ENCODE data around the gene LPAR1. TPM values are rescaled to one million over a fixed set of nuclear protein-coding genes. Genes with fewer than 3 reads are reported as not detected.

The LPAR1 gene
- total RNA-seq, 1 donor from 2014 or later = 11.5 TPM

- FAIRE-seq (no peak), DNase-seq (ENCODE audit: low read depth) (no peak)
- H3K4me2 ChIP-seq (ENCODE audit: low read length) = no peak overlapping the region
- H3K9me3 ChIP-seq (ENCODE audit: insufficient read depth, low read depth, low read length) = no peaks in the 10 kb centered on the region
- H3K36me3 ChIP-seq (ENCODE audit: insufficient read depth, low read length) = peaks cover 2% of the 10 kb centered on the region
- no peaks in the 10 kb centered on the region for H3K27me3 ChIP-seq (ENCODE audit: insufficient read depth, low read length)
- H3K4me3 Mint-ChIP-seq (ENCODE audit: unreplicated experiment) = no peak overlapping the region
- no peaks in the 10 kb centered on the region for H3K79me2 ChIP-seq (ENCODE audit: insufficient read depth, low read length)
- no peak overlapping the region for H2AFZ ChIP-seq (ENCODE audit: low read depth, low read length)
- H3K27ac Mint-ChIP-seq (ENCODE audit: unreplicated experiment) = no peak overlapping the region
- peaks cover 7% of the 10 kb centered on the region for H3K4me1 Mint-ChIP-seq (ENCODE audit: low read depth, unreplicated experiment)
- H3K27ac ChIP-seq (ENCODE audit: low read depth, low read length) = no peak overlapping the region
- no peaks in the 10 kb centered on the region for H4K20me1 ChIP-seq (ENCODE audit: insufficient read depth, low read length)
- TF ChIP-seq EZH2 (IDR thresholded peaks at IDR 0.05; ENCODE audit: insufficient read depth, low read length) (no peak), CTCF (IDR thresholded peaks at IDR 0.05; ENCODE audit: insufficient read depth, low read depth, low read length) (no peak)
- H3K9me3 Mint-ChIP-seq (ENCODE audit: unreplicated experiment) = no peaks in the 10 kb centered on the region
- H3K4me3 ChIP-seq (ENCODE audit: insufficient read depth, low read depth, low read length) = no peak overlapping the region
- no peak overlapping the region for H3K9ac ChIP-seq (ENCODE audit: low read length)
- no peaks in the 10 kb centered on the region for H3K27me3 Mint-ChIP-seq (ENCODE audit: low read depth, unreplicated experiment)
- H3K4me1 ChIP-seq (ENCODE audit: insufficient read depth, low read length) = peaks cover 6% of the 10 kb centered on the region
- H3K36me3 Mint-ChIP-seq (ENCODE audit: low read depth, unreplicated experiment) = peaks cover 9% of the 10 kb centered on the region
Measured at GRCh38 chr9:110967196-110967595, 71.1 kb downstream of the LPAR1 start.

DNA sequence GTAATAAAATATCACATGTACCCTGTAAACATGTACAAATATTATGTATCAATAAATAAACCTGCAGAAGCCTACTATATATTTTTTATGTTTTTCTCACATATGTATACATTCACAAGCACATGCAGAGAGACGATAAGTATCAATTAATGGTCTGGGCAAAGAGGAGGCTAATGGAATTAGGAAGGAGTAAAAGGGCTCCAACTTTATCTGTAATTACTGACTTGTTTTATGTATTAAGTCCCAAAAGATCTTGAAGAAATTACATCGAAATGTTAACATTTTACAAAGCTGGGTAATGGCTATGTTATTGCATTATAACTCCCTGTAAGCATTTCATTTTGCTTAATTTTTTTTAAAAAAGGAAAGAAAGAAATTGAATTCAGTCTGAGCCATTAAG, 78.0 kb downstream of the LPAR1 start:
- no peaks in the 10 kb centered on the region for H3K4me1 ChIP-seq (ENCODE audit: insufficient read depth, low read length)
- no peak overlapping the region for H3K9ac ChIP-seq (ENCODE audit: low read length)
- Mint-ChIP-seq H3K36me3 (ENCODE audit: low read depth, unreplicated experiment) (peaks cover 10% of the 10 kb centered on the region), H3K4me1 (ENCODE audit: low read depth, unreplicated experiment) (no peaks in the 10 kb centered on the region), H3K27me3 (ENCODE audit: low read depth, unreplicated experiment) (no peaks in the 10 kb centered on the region), H3K27ac (ENCODE audit: unreplicated experiment) (no peak overlapping the region), H3K4me3 (ENCODE audit: unreplicated experiment) (no peak overlapping the region), H3K9me3 (ENCODE audit: unreplicated experiment) (peaks cover 13% of the 10 kb centered on the region)
- H3K27ac ChIP-seq (ENCODE audit: low read depth, low read length) = no peak overlapping the region
- H2AFZ ChIP-seq (ENCODE audit: low read depth, low read length) = no peak overlapping the region
- no peak overlapping the region for H3K4me3 ChIP-seq (ENCODE audit: insufficient read depth, low read depth, low read length)
- no peaks in the 10 kb centered on the region for H3K9me3 ChIP-seq (ENCODE audit: insufficient read depth, low read depth, low read length)
- H3K79me2 ChIP-seq (ENCODE audit: insufficient read depth, low read length) = peaks cover 3% of the 10 kb centered on the region
- H3K27me3 ChIP-seq (ENCODE audit: insufficient read depth, low read length) = no peaks in the 10 kb centered on the region
- no peaks in the 10 kb centered on the region for H4K20me1 ChIP-seq (ENCODE audit: insufficient read depth, low read length)
- H3K4me2 ChIP-seq (ENCODE audit: low read length) = no peak overlapping the region
- no peak for DNase-seq (ENCODE audit: low read depth)
- no peaks in the 10 kb centered on the region for H3K36me3 ChIP-seq (ENCODE audit: insufficient read depth, low read length)
- no peak for TF ChIP-seq EZH2 (IDR thresholded peaks at IDR 0.05; ENCODE audit: insufficient read depth, low read length)
- no peak for TF ChIP-seq CTCF (IDR thresholded peaks at IDR 0.05; ENCODE audit: insufficient read depth, low read depth, low read length)
- FAIRE-seq = no peak

- no peak overlapping the region for H3K9ac ChIP-seq (ENCODE audit: low read length)
- H3K36me3 ChIP-seq (ENCODE audit: insufficient read depth, low read length) = no peaks in the 10 kb centered on the region
- DNase-seq (ENCODE audit: low read depth) = peak; percentile 27
- no peak overlapping the region for H3K4me3 ChIP-seq (ENCODE audit: insufficient read depth, low read depth, low read length)
- H3K4me1 ChIP-seq (ENCODE audit: insufficient read depth, low read length) = no peaks in the 10 kb centered on the region
- FAIRE-seq = no peak
- Mint-ChIP-seq H3K36me3 (ENCODE audit: low read depth, unreplicated experiment) (peaks cover 10% of the 10 kb centered on the region), H3K9me3 (ENCODE audit: unreplicated experiment) (peaks cover 13% of the 10 kb centered on the region), H3K27me3 (ENCODE audit: low read depth, unreplicated experiment) (no peaks in the 10 kb centered on the region), H3K4me3 (ENCODE audit: unreplicated experiment) (no peak overlapping the region), H3K27ac (ENCODE audit: unreplicated experiment) (no peak overlapping the region), H3K4me1 (ENCODE audit: low read depth, unreplicated experiment) (peaks cover 11% of the 10 kb centered on the region)
- no peak for TF ChIP-seq CTCF (IDR thresholded peaks at IDR 0.05; ENCODE audit: insufficient read depth, low read depth, low read length)
- no peak for TF ChIP-seq EZH2 (IDR thresholded peaks at IDR 0.05; ENCODE audit: insufficient read depth, low read length)
- H2AFZ ChIP-seq (ENCODE audit: low read depth, low read length) = no peak overlapping the region
- no peaks in the 10 kb centered on the region for H3K27me3 ChIP-seq (ENCODE audit: insufficient read depth, low read length)
- no peak overlapping the region for H3K4me2 ChIP-seq (ENCODE audit: low read length)
- no peak overlapping the region for H3K27ac ChIP-seq (ENCODE audit: low read depth, low read length)
- no peaks in the 10 kb centered on the region for H3K9me3 ChIP-seq (ENCODE audit: insufficient read depth, low read depth, low read length)
- H3K79me2 ChIP-seq (ENCODE audit: insufficient read depth, low read length) = peaks cover 3% of the 10 kb centered on the region
- no peaks in the 10 kb centered on the region for H4K20me1 ChIP-seq (ENCODE audit: insufficient read depth, low read length)
Measured at GRCh38 chr9:110958847-110959246, 79.4 kb downstream of the LPAR1 start.

Measured in astrocyte (in vitro differentiated cells and primary cell).